ENCODE results near the gene MAN1C1.

MAN1C1 gene

GRCh38 chr1:25746299-25747045 is 129.9 kb downstream of the MAN1C1 start:
- no peak for DNase-seq

DNA sequence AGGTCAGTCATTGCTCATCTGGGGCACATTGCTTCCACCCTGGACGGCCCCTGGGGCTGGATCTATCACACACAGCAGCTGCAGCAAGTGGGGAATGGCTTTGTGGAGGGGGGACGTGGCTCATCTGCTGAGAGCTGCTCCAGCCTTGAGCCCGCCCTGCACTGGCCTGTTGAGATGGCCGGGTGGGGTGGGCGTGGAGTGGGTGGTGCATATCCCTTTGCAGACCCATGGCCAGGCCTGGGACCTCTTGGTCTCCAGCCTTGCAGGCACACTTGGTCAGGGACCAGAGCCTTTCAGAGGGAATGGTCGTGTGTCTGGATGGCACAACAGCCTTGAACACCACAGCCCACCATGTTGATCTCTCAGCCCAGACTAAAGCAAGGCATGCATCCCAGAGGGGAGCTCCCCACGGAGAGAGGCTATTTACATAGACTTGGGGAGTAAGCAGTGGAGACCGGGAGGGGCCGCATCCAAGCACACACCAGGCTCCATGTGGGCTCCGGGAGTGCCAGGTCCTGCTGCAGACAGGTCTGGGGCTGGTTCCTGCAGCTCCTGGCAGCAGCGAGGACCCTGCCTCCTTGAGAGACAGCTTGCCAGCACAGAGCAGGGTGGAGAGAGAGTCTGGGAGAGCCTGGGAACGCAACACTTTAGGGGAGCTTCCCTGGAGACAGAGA is 130.6 kb downstream of the MAN1C1 start:
- DNase-seq = no peak

DNA sequence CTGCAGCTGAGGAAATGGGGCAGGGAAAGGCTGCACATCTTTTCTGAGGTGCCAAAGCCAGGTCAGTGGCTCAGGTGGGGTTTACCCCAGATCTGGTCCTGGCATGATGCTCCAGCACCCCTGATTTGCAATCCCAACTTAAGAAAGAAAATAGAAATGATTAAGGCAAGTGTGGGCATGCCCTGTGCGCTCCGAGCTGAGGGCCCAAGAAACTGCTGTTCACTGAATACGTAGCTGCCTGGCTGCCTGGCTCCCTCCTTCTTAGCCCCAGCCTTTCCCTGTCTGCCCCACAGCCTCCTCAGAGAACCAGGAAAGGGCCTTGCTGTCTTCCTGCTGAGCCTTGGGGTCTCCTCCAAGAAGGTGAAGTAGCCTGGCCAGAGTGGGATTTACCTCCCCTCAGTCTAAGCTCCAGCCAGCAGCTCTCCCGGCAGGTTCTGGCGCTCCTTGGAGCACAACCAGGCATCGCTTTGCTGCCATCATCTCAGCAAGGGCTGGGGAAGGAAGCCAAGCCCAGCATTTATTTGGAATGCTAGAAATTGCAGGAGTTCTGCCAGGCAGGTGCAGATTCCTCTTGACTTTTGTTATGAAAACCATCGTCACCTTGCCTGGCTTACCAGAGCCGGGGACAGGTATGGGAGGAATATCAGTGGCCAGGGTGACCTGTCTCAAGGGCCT is 132.1 kb downstream of the MAN1C1 start:
- no peak for DNase-seq

- no peak for DNase-seq
These were observed 134.5 kb downstream of the MAN1C1 start for GRCh38 chr1:25750923-25751605.

DNA sequence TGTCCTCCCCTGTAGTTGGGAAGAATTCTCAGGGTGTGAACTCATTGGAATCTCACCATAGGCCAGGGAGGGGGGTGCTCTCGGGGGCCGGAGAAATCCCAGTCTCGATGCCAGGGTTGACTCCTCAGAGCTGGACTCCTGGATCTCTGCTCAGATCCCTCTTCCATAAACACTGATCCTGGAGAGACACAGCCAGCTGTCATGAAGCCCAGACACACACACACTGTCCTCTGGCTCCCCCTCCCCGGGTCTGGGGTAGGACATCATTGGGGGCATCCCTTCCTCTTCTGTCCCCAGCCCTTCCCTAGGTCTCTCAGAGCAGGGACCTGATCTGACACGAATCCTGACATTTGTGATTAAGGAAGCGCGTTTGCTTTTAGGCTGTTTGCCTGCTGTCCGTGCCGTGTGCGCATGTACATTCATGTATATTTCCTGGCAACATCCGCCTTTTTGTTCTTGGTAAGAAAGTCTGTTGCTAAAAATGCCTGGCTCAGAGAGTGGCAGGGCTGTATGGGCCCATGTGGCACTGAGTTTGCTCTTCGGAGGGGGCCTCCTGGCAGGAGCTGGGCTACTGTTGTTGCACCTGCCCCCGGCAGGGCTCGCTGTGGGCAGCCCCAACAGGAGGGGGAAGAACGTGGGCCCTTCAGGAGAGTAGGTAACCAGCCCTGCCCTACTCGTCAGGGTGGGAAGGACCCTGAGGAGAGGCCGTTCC is 138.0 kb downstream of the MAN1C1 start:
- no peak for DNase-seq

DNA sequence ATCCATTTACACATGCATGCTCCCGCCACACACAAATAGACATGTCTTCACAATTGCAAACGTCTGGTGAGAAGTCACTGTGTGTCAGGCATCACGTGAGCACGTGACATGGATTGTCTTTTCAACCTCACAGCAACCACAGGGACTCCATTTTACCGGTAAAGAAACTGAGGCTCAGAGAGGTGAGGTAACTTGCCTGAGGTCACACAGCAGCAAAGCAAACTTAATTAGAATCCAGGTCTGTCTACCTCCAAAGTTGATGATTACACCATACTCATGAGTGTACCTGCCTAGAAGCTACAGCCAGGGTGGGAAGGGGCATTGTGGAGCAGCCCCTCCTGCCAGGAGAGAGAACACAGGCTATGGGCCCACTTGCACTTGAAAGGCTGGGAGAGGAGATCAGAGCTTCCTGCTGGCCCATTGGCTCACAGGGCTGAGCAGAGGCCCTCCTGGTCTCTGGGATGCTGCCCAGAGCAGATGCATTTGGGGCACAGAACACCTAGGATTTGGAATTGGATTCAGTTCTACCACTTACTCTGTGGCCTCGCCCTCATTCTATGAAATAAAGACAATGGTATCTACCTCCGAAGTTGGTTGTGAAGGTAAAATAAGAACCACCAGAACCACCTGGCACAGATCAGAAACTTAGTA is 139.0 kb downstream of the MAN1C1 start:
- DNase-seq = no peak

- DNase-seq = no peak
These were observed 139.6 kb downstream of the MAN1C1 start for GRCh38 chr1:25756215-25756614.

- DNase-seq = no peak
These were observed 140.7 kb downstream of the MAN1C1 start for GRCh38 chr1:25757151-25757845.

GRCh38 chr1:25757846-25758185 is 141.2 kb downstream of the MAN1C1 start:
- DNase-seq = no peak

GRCh38 chr1:25758466-25759070 is 142.0 kb downstream of the MAN1C1 start:
- no peak for DNase-seq

- no peak for DNase-seq
These were observed 143.6 kb downstream of the MAN1C1 start for GRCh38 chr1:25760122-25760719.

- DNase-seq = no peak
These were observed 144.3 kb downstream of the MAN1C1 start for GRCh38 chr1:25760871-25761270.

GRCh38 chr1:25763493-25763892 is 146.9 kb downstream of the MAN1C1 start:
- no peak for DNase-seq

- DNase-seq = no peak
These were observed 148.7 kb downstream of the MAN1C1 start for GRCh38 chr1:25765136-25765922.

- DNase-seq = no peak
These were observed 149.5 kb downstream of the MAN1C1 start for GRCh38 chr1:25765923-25766589.

GRCh38 chr1:25766721-25767436 is 150.3 kb downstream of the MAN1C1 start:
- DNase-seq = no peak

DNA sequence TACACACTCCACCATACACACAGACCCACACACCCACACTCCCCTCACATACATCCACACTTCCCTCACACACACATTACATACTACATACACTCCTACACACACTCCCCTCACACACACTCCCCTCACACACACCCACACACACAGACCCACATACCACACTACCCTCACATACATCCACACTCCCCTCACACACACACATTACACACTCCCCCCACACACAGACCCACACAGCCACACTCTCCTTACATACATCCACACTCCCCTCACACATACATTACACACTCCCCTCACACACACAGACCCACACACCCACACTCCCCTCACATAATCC is 150.8 kb downstream of the MAN1C1 start:
- no peak for DNase-seq

DNA sequence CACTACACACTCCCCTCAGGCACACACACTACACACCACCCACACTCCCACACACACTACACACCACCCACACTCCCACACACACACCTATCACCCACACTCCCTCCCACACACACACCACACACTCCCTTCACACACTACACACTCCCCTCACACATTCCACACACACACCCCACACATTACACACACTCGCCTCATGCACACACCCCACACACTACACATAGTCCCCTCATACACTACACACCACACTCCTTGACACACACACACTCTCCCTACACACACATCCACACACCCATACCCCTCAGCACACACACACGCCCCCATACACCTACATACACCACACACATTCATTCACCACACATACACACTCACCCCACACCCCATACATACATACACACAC is 152.4 kb downstream of the MAN1C1 start:
- no peak for DNase-seq

Data from kidney glomerular epithelial cell (primary cell).